LNCaP clone FGC (cell line): ENCODE results near the gene MAN1A1.

Experiments used
- DNase-seq: peaks from one replicate; pipeline ENCODE4 v3.0.0-alpha.2; 2011; ENCODE audit warnings: low read depth
- H3K4me3 ChIP-seq: 2 replicates; pipeline ENCODE4 v1.5.1; 2011; ENCODE audit warnings: mild to moderate bottlenecking, low read depth, low read length, control low read depth
- TF ChIP-seq, protein P1 (sequence below): IDR thresholded peaks from 2 replicates; pipeline ENCODE4 v1.5.1; 2012; ENCODE audit warnings: mild to moderate bottlenecking; ENCODE audit not compliant: control insufficient read depth, insufficient read depth; ENCODE audit errors: extremely low read depth

The MAN1A1 gene

DNA sequence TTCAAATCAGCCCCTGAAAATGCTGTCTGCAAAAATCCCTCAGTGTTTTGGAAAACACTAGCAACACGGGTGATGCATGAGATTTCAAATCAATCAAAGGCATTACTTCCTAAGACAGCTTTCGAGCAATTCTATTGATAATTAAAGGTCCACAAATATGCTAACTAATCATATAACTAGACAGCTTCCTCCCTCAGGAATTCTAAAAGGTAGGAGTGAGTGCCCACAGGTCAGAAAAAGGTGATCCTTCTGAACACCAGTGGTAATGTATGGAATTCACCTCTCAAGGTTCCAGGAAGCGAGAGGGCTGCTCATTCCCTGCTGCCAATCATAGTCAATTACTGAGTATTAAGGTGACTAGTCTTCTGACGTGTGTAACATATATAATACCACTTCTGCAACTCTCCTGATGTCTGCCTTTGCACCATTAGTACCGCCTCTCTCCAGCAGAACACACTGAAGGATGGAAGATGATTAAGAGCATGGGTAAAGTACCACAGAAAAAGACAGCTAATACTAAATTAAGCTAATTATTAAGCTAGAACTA lies 16.4 kb downstream of the MAN1A1 start:
- TF ChIP-seq, protein P1, sequence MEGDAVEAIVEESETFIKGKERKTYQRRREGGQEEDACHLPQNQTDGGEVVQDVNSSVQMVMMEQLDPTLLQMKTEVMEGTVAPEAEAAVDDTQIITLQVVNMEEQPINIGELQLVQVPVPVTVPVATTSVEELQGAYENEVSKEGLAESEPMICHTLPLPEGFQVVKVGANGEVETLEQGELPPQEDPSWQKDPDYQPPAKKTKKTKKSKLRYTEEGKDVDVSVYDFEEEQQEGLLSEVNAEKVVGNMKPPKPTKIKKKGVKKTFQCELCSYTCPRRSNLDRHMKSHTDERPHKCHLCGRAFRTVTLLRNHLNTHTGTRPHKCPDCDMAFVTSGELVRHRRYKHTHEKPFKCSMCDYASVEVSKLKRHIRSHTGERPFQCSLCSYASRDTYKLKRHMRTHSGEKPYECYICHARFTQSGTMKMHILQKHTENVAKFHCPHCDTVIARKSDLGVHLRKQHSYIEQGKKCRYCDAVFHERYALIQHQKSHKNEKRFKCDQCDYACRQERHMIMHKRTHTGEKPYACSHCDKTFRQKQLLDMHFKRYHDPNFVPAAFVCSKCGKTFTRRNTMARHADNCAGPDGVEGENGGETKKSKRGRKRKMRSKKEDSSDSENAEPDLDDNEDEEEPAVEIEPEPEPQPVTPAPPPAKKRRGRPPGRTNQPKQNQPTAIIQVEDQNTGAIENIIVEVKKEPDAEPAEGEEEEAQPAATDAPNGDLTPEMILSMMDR: no peak
- DNase-seq: no peak
- H3K4me3 ChIP-seq: no peak overlapping the region

DNA sequence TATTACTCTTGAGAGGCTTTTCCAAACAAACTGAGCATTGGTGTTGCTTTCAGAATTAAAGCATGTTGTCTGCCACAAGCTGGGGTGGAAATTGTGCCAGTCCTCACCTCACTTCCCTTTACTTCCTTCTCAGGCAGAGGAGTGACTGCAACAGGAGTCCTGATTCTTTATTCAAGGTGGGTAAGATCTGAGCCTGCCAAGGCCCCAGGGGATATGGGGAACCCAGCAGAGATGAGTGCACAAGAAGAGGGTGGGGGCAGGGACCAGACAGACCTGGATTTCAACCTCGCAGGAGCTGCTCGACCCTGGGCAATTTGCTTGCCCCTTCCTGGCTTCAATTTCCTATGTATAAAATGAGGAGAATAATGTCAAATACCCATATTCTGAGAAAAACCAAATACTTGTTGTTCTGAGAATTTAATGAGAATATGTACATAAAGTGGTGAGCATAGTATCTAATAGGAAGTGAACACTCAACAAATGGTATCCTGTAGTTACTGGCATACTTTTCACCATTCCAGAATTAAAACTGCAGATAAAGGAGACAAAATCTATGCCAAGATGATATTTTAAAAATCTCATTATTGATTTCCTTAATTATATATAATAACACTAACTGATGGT lies 17.8 kb downstream of the MAN1A1 start:
- no peak for DNase-seq
- no peak overlapping the region for H3K4me3 ChIP-seq
- TF ChIP-seq, protein P1: no peak

DNA sequence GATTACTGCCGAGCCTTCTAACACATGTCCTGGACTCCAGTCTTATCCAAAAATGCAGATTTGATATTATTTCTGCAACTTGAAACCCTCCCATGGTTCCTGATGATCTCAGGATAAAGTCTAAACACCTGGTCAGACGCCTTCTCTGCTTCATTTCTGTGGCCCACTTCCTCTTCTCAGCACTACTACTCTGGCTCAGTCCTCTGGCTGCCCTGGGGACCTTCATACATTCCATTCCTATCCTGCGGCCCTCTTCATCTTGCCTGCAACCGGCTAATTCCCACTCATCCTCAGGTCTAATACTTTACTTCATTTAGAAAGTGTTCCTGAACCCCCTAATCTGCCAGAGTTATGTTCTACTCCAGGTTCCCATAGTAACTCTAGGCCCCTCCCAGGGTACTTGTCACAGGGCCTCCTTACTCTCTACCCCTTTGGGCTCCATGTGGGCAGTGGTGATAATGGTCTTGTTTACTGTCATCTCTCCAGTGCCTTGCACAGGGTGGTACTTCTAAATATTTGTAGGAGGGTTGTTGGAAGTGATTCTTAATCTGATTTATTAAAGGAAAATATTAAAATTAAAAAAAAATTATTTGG lies 18.9 kb downstream of the MAN1A1 start:
- H3K4me3 ChIP-seq: no peak overlapping the region
- TF ChIP-seq, protein P1: no peak
- DNase-seq: no peak

DNA sequence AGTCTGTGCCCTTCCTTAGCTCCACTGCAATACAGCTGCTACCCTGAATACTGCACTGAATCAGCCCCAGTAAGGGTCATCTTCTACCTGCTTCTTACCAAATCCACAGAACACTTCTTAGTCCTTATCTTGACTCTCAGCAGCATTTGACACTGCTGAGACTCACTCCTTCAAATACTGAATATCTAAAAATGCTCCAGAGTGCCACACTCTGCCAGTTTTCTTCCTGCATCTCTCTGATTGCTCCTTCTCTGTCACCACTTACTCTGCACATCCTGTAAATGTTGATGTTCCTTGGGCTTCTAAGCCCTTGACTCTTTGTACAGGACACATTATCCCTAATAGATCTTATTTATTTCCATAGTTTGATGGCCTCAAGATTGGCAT lies 19.8 kb downstream of the MAN1A1 start:
- TF ChIP-seq, protein P1: no peak
- no peak overlapping the region for H3K4me3 ChIP-seq
- no peak for DNase-seq

DNA sequence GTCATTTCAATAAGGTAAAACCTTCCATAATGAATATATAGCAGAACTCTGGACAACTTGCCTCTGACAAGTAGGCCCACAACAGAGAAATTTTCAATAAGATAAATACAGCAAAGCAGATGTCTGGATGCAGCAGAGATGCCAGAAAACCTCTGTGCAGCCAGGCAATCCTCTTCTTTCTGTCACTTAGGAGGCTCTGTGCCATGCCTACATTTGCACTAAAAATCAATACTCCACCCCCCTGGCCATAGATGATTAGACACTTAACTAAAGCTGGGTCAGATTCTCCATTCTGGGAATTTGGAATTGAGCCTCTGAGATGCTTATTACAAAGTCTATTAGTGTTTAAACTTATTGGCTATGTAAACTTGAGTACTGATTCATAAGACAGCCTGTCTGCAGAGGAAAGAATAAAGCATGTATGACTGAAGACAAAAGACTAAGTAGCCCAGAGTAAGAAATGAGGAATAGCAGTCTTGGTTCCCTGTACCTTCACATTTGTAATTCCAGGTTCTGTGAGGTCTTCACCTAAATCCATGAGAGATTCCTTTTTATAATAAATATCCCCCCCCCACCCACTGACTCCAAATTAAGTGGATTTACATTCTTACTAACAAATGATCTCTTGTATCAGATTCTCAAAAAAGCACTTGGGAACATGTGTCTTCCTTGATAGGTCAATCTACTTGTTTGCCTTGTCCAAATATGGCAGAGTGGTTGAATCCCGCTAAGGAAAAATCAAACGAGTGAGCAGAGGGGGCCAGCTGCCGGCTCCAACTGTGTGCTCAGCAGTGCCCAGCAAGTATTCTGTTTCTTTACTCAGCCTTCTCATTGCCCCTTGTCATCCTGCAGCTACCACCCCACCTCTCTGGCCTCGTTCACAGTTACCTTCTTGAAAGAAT lies 20.4 kb downstream of the MAN1A1 start:
- TF ChIP-seq, protein P1: no peak
- H3K4me3 ChIP-seq: no peak overlapping the region
- no peak for DNase-seq

DNA sequence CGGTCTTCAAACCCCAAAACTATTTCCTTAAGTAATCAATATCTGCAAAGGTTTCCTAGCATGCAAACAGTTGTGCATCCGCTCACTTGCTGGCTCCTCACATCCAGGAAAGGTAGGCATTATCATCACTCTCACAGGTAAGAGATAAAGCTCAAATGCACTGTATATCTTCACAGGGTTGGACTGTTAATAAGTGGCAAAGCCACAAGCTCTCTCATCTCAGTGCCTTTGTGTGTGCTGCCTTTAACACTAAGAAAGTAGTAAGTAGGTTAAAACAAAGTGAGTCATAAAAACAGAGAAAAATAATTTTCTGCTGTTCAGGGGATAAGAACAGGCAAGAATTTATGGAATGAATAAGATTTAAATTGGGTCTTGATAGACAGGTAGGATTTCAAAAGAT lies 21.3 kb downstream of the MAN1A1 start:
- TF ChIP-seq, protein P1: no peak
- no peak for DNase-seq
- no peak overlapping the region for H3K4me3 ChIP-seq
